Astrocyte (in vitro differentiated cells and primary cell): ENCODE results near the gene GADL1. TPM values are rescaled to one million over a fixed set of nuclear protein-coding genes. Genes with fewer than 3 reads are reported as not detected.

Experiments used
- DNase-seq: peaks from one replicate; pipeline ENCODE4 v3.0.0-alpha.2; 2010; ENCODE audit warnings: low read depth
- FAIRE-seq: peaks from 2 replicates; lab custom pipeline; 2011; peaks lifted over from hg19 to GRCh38; lab: Jason Lieb, UNC
- H2AFZ ChIP-seq: 2 replicates; pipeline ENCODE4 v1.6.0; 2012; ENCODE audit warnings: low read depth, low read length, inconsistent platforms
- H3K27ac ChIP-seq: 2 replicates; pipeline ENCODE4 v1.5.1; 2011; ENCODE audit warnings: low read depth, low read length, inconsistent platforms
- H3K27me3 ChIP-seq: 2 replicates; pipeline ENCODE4 v1.6.0; 2011; ENCODE audit warnings: low read length, inconsistent platforms; ENCODE audit not compliant: insufficient read depth
- H3K36me3 ChIP-seq: 2 replicates; pipeline ENCODE4 v1.5.1; 2011; ENCODE audit warnings: low read length, inconsistent platforms; ENCODE audit not compliant: insufficient read depth
- H3K4me1 ChIP-seq: 2 replicates; pipeline ENCODE4 v1.5.1; 2011; ENCODE audit warnings: low read length, inconsistent platforms; ENCODE audit not compliant: insufficient read depth
- H3K4me2 ChIP-seq: 2 replicates; pipeline ENCODE4 v1.6.0; 2012; ENCODE audit warnings: low read length, inconsistent platforms
- H3K4me3 ChIP-seq: 2 replicates; pipeline ENCODE4 v1.5.1; 2011; ENCODE audit warnings: low read depth, mild to moderate bottlenecking, low read length, inconsistent platforms; ENCODE audit not compliant: insufficient read depth
- H3K79me2 ChIP-seq: 2 replicates; pipeline ENCODE4 v1.6.0; 2012; ENCODE audit warnings: mild to moderate bottlenecking, low read length, inconsistent platforms; ENCODE audit not compliant: insufficient read depth
- H3K9ac ChIP-seq: 2 replicates; pipeline ENCODE4 v1.6.0; 2012; ENCODE audit warnings: mild to moderate bottlenecking, low read length, inconsistent platforms
- H3K9me3 ChIP-seq: 2 replicates; pipeline ENCODE4 v1.5.1; 2012; ENCODE audit warnings: low read depth, mild to moderate bottlenecking, low read length, inconsistent platforms; ENCODE audit not compliant: insufficient read depth
- H4K20me1 ChIP-seq: 2 replicates; pipeline ENCODE4 v1.6.0; 2012; ENCODE audit warnings: low read length, inconsistent platforms; ENCODE audit not compliant: insufficient read depth
- H3K27ac Mint-ChIP-seq: one replicate; pipeline ENCODE4 v1.8.0; 2021; ENCODE audit warnings: mild to moderate bottlenecking, mixed read lengths; ENCODE audit not compliant: unreplicated experiment
- H3K27me3 Mint-ChIP-seq: one replicate; pipeline ENCODE4 v1.8.0; 2021; ENCODE audit warnings: low read depth, mixed read lengths; ENCODE audit not compliant: unreplicated experiment
- H3K36me3 Mint-ChIP-seq: one replicate; pipeline ENCODE4 v1.8.0; 2021; ENCODE audit warnings: low read depth, mixed read lengths; ENCODE audit not compliant: unreplicated experiment
- H3K4me1 Mint-ChIP-seq: one replicate; pipeline ENCODE4 v1.8.0; 2021; ENCODE audit warnings: low read depth, mixed read lengths; ENCODE audit not compliant: unreplicated experiment
- H3K4me3 Mint-ChIP-seq: one replicate; pipeline ENCODE4 v1.8.0; 2021; ENCODE audit warnings: mild to moderate bottlenecking, moderate library complexity, mixed read lengths; ENCODE audit not compliant: unreplicated experiment
- H3K9me3 Mint-ChIP-seq: one replicate; pipeline ENCODE4 v1.8.0; 2021; ENCODE audit warnings: mild to moderate bottlenecking, mixed read lengths; ENCODE audit not compliant: unreplicated experiment
- CTCF ChIP-seq: IDR thresholded peaks from 2 replicates; pipeline ENCODE4 v1.5.1; 2011; ENCODE audit warnings: low read depth, mild to moderate bottlenecking, inconsistent platforms, low read length, moderate library complexity; ENCODE audit not compliant: insufficient read depth
- EZH2 ChIP-seq: IDR thresholded peaks from 2 replicates; pipeline ENCODE4 v1.6.1; 2012; ENCODE audit warnings: mild to moderate bottlenecking, low read length, inconsistent platforms; ENCODE audit not compliant: insufficient read depth
- total RNA-seq: library from RNA; stranded (reverse); gene quantifications from 2 replicates; pipeline ENCODE4 v1.2.1, GENCODE V29; 2021

The GADL1 gene
- total RNA-seq, 1 donor from 2014 or later = 0.09 TPM

DNA sequence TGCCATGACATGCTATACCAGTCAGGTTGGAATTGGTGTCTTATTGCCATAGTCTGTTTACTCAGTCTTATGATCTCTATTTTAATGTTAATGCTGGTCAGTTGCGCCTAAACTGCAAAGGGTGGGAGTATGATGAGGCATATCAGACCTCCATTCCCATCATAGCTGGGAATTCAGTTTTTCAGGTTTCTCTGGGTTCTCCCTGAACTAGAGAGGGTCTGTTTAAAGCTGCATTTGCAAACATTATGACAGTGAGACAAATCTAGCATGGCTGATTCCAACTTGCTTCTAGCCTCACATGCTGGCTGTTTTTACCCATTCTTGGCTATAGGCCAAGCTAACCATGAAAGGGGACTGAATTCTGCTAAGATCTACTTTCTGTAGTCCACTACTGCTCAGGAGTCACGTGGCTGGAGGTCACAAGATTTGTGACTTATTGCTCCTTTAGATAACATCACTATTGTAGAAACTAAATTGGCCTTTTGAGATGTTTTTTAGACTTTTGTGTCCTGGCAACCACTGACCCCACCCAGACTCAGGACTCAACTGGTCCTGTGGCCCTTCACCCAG lies 191.5 kb downstream of the GADL1 start:
- H3K27ac ChIP-seq = no peak overlapping the region
- no peak for FAIRE-seq
- Mint-ChIP-seq H3K9me3 (peaks cover 12% of the 10 kb centered on the region), H3K27me3 (no peaks in the 10 kb centered on the region), H3K4me1 (no peaks in the 10 kb centered on the region), H3K4me3 (no peak overlapping the region), H3K36me3 (peaks cover 6% of the 10 kb centered on the region), H3K27ac (no peak overlapping the region)
- no peak for DNase-seq
- H3K9ac ChIP-seq = no peak overlapping the region
- H3K27me3 ChIP-seq = no peaks in the 10 kb centered on the region
- no peak overlapping the region for H2AFZ ChIP-seq
- no peaks in the 10 kb centered on the region for H3K79me2 ChIP-seq
- H3K36me3 ChIP-seq = no peaks in the 10 kb centered on the region
- no peak for TF ChIP-seq EZH2
- TF ChIP-seq CTCF = no peak
- no peaks in the 10 kb centered on the region for H4K20me1 ChIP-seq
- H3K4me2 ChIP-seq = no peak overlapping the region
- H3K4me1 ChIP-seq = no peaks in the 10 kb centered on the region
- H3K4me3 ChIP-seq = no peak overlapping the region
- peaks cover 3% of the 10 kb centered on the region for H3K9me3 ChIP-seq

DNA sequence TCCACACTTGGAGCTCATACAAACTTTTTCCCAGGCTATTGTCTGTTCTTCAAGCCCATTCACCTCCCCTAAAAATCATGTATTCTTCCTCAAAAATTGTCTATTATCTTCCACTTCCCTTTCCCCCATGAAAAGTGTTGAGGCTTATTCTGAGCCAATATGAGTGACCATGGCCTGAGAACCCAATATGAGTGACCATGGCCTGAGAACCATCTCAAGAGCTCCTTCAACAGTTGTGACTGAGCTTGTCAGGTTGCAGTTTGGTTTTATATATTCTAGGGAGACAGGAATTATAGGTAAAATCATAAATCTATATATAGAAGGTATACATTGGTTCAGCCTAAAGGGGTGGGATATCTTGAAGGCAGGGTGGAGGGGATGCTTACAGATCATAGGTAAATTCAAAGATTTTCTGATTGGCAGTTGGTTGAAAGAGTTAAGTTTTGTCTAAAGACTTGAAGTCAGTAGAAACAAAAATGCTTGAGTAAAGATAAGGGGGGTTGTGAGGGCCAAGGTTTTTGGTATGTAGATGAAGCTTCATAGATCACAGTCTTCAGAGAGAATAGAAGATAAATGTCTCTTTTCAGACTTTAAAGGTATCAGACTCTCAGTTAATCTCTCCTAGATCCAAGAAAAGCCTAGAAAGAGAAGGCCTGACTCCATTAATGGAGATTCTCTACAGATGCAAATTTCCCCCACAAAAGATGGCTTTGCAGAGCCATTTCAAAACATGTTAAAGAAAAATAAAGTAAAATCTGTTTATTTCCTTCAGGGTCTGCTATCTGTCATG lies 192.2 kb downstream of the GADL1 start:
- Mint-ChIP-seq H3K9me3 (peaks cover 12% of the 10 kb centered on the region), H3K4me1 (no peaks in the 10 kb centered on the region), H3K27me3 (no peaks in the 10 kb centered on the region), H3K4me3 (no peak overlapping the region), H3K36me3 (peaks cover 6% of the 10 kb centered on the region), H3K27ac (no peak overlapping the region)
- no peak overlapping the region for H3K9ac ChIP-seq
- DNase-seq (no peak), FAIRE-seq (no peak)
- no peaks in the 10 kb centered on the region for H3K27me3 ChIP-seq
- H3K4me1 ChIP-seq = no peaks in the 10 kb centered on the region
- no peak overlapping the region for H3K27ac ChIP-seq
- H3K9me3 ChIP-seq = peaks cover 3% of the 10 kb centered on the region
- H3K4me2 ChIP-seq = no peak overlapping the region
- no peaks in the 10 kb centered on the region for H3K36me3 ChIP-seq
- no peaks in the 10 kb centered on the region for H4K20me1 ChIP-seq
- TF ChIP-seq CTCF = no peak
- TF ChIP-seq EZH2 = no peak
- H2AFZ ChIP-seq = no peak overlapping the region
- no peak overlapping the region for H3K4me3 ChIP-seq
- H3K79me2 ChIP-seq = no peaks in the 10 kb centered on the region
